HCT116 (cell line): ENCODE measurements around the gene SEPTIN11. TPM values are rescaled to one million over a fixed set of nuclear protein-coding genes. Genes with fewer than 3 reads are reported as not detected.

Source experiments
- ATAC-seq: fragments of 200-7000 bp; cut with Tn5 transposase; 2 replicates; pipeline ENCODE4 v1.9.1; 2020; ENCODE audit warnings: mild to moderate bottlenecking, moderate library complexity
- BruUV-seq: library from RNA; stranded (reverse); fragments of 400-500 nt; replicated peaks from 2 replicates; lab custom pipeline; 2021; lab: Mats Ljungman, UMichigan
- CTCF ChIA-PET: fragments of 300-600 bp; sonication (Branson Sonifier 250); formaldehyde crosslinking; loops from one replicate; lab custom pipeline; 2021; ENCODE audit warnings: antibody characterized with exemption; lab: Charles Lee
- POLR2A ChIA-PET: fragments of 300-600, 350-600 bp; sonication (Branson Sonifier 250); formaldehyde crosslinking; loops from one replicate; lab custom pipeline; 2021; ENCODE audit warnings: antibody characterized with exemption; lab: Charles Lee
- RAD21 ChIA-PET, 2 experiments: fragments of 300-600 bp; sonication (Branson Sonifier 250); formaldehyde crosslinking; loops; one replicate each; lab custom pipeline; 2023; ENCODE audit warnings: low total read pairs in 2 of 2; ENCODE audit not compliant: uncharacterized antibody in 2 of 2, unreplicated experiment in 2 of 2, low non-redundant PET in 1 of 2; lab: Charles Lee
- DNase-seq: peaks from one replicate; pipeline ENCODE4 v3.0.0-alpha.2; 2010; ENCODE audit warnings: low read depth, low spot score
- H2AFZ ChIP-seq: fragments of 200-600 bp; shearing (Covaris generic), sonication (generic); 2 replicates; pipeline ENCODE4 v1.6.1; 2017; ENCODE audit warnings: low read depth, mixed run types, mixed read lengths, antibody characterized with exemption, low read length; ENCODE audit not compliant: poor library complexity, severe bottlenecking
- H3K27ac ChIP-seq: 2 replicates; pipeline ENCODE4 v1.5.1; 2012; ENCODE audit warnings: low read depth, low read length
- H3K27me3 ChIP-seq: fragments of 200-600 bp; sonication (generic); 2 replicates; pipeline ENCODE4 v1.6.1; 2016; ENCODE audit warnings: mixed run types, low read length, mixed read lengths; ENCODE audit not compliant: insufficient read depth
- H3K36me3 ChIP-seq, 2 experiments: fragments of 200-500 bp in 1 of 2; fragments of 200-600 bp in 1 of 2; sonication (Bioruptor generic) in 1 of 2; sonication (generic) in 1 of 2; 2 replicates each; pipeline versions ENCODE4 v1.5.1 to v1.6.1; 2014 to 2016; ENCODE audit warnings: low read length in 2 of 2, inconsistent platforms in 1 of 2, mixed read lengths in 1 of 2, mixed run types in 1 of 2; ENCODE audit not compliant: insufficient read depth in 2 of 2, control insufficient read depth in 1 of 2
- H3K4me1 ChIP-seq, 2 experiments: fragments of 200-600 bp in 1 of 2; sonication (generic) in 1 of 2; 2 replicates each; pipeline versions ENCODE4 v1.5.1 to v1.6.1; 2012 to 2017; ENCODE audit warnings: low read length in 2 of 2, inconsistent platforms in 1 of 2, mild to moderate bottlenecking in 1 of 2, mixed read lengths in 1 of 2, mixed run types in 1 of 2, moderate library complexity in 1 of 2; ENCODE audit not compliant: insufficient read depth in 2 of 2, control insufficient read depth in 1 of 2
- H3K4me2 ChIP-seq: fragments of 200-600 bp; sonication (generic); 2 replicates; pipeline ENCODE4 v1.6.1; 2017; ENCODE audit warnings: mixed run types, low read length, mixed read lengths
- H3K4me3 ChIP-seq, 2 experiments: fragments of 200-600 bp in 1 of 2; sonication (generic) in 1 of 2; replicated peaks in 1 of 2; 2 replicates each; pipeline ENCODE4 v1.5.1; 2011 to 2016; ENCODE audit warnings: low read length in 2 of 2, control low read depth in 1 of 2, low read depth in 1 of 2, mild to moderate bottlenecking in 1 of 2, mixed read lengths in 1 of 2, mixed run types in 1 of 2
- H3K79me2 ChIP-seq: fragments of 200-600 bp; sonication (generic); 2 replicates; pipeline ENCODE4 v1.6.1; 2017; ENCODE audit warnings: mild to moderate bottlenecking, mixed run types, low read length, moderate library complexity, mixed read lengths; ENCODE audit not compliant: insufficient read depth
- H3K9ac ChIP-seq: fragments of 200-600 bp; sonication (generic); 2 replicates; pipeline ENCODE4 v1.6.1; 2016; ENCODE audit warnings: low read length, mixed read lengths
- H3K9me2 ChIP-seq: fragments of 200-600 bp; sonication (generic), shearing (Covaris generic); 2 replicates; pipeline ENCODE4 v1.6.1; 2017; ENCODE audit warnings: mixed run types, mild to moderate bottlenecking, moderate library complexity; ENCODE audit not compliant: insufficient read depth
- H3K9me3 ChIP-seq, 2 experiments: fragments of 200-500 bp in 1 of 2; fragments of 200-600 bp in 1 of 2; sonication (Bioruptor generic) in 1 of 2; sonication (generic) in 1 of 2; 2 replicates each; pipeline ENCODE4 v1.6.1; 2014 to 2017; ENCODE audit warnings: low read length in 2 of 2, mixed read lengths in 2 of 2, inconsistent platforms in 1 of 2, low read depth in 1 of 2, mild to moderate bottlenecking in 1 of 2, mixed run types in 1 of 2, moderate library complexity in 1 of 2; ENCODE audit not compliant: control insufficient read depth in 1 of 2, insufficient read depth in 1 of 2
- H4K20me1 ChIP-seq: fragments of 200-600 bp; sonication (generic), shearing (Covaris generic); 2 replicates; pipeline ENCODE4 v1.6.1; 2017; ENCODE audit warnings: mixed run types, mild to moderate bottlenecking, moderate library complexity; ENCODE audit not compliant: insufficient read depth
- ATF3 ChIP-seq: IDR thresholded peaks from 2 replicates; pipeline ENCODE4 v1.6.1; 2012
- ELF1 ChIP-seq: IDR thresholded peaks from 2 replicates; pipeline ENCODE4 v1.6.1; 2012; ENCODE audit warnings: low read depth, borderline replicate concordance
- MAX ChIP-seq: IDR thresholded peaks from 2 replicates; pipeline ENCODE4 v1.6.1; 2012
- POLR2AphosphoS5 ChIP-seq: IDR thresholded peaks from 2 replicates; pipeline ENCODE4 v1.6.1; 2011; ENCODE audit warnings: mild to moderate bottlenecking, low read depth, low read length, moderate library complexity
- RAD21 ChIP-seq: IDR thresholded peaks from 2 replicates; pipeline ENCODE4 v1.6.1; 2012; ENCODE audit warnings: low read depth, mild to moderate bottlenecking
- SRF ChIP-seq: IDR thresholded peaks from 2 replicates; pipeline ENCODE4 v1.6.1; 2012; ENCODE audit warnings: low read depth
- ZNF274 ChIP-seq: fragments of 200-500 bp; sonication (Bioruptor generic); IDR thresholded peaks from 2 replicates; pipeline ENCODE4 v1.6.1; 2014; ENCODE audit warnings: mild to moderate bottlenecking, low read depth, low read length, inconsistent platforms
- intact Hi-C: fragments of 100-400 bp; cut with micrococcal nuclease; formaldehyde crosslinking; loops from 2 replicates; pipeline ENCODE4 v1.10.0; 2022
- total RNA-seq: library from RNA; stranded (reverse); gene quantifications from one replicate; pipeline ENCODE4 v1.2.1, GENCODE V29; 2021; ENCODE audit not compliant: unreplicated experiment

Gene SEPTIN11
- total RNA-seq, 1 experiment from 2014 or later, result 94.4 TPM

- TF ChIP-seq POLR2AphosphoS5 (no peak), ZNF274 (no peak)
Measured at GRCh38 chr4:76951672-76952010, 2.1 kb downstream of the SEPTIN11 start (continued).

- Histone ChIP-seq H3K9me3 (no peaks in the 10 kb centered on the region), H3K4me3 (no peak overlapping the region), H3K36me3 (no peaks in the 10 kb centered on the region), H3K9ac (no peak overlapping the region), H3K27ac (no peak overlapping the region), H3K9me2 (no peaks in the 10 kb centered on the region), H2AFZ (no peak overlapping the region), H3K27me3 (no peaks in the 10 kb centered on the region), H3K4me1 (peaks cover 15 to 22% of the 10 kb centered on the region in 2 experiments; a peak in 3 of 4 replicates), H3K79me2 (peaks cover 77% of the 10 kb centered on the region), H3K4me2 (peak overlapping the region; percentile 87; the same call in 1 of the 2 replicates), H4K20me1 (no peaks in the 10 kb centered on the region)
- DNase-seq (no peak), ATAC-seq (no peak)
- intact Hi-C loops, result no loop called here
- RAD21 ChIA-PET, result no interaction called here
- BruUV-seq, result no TSS peak
- POLR2A ChIA-PET, result no interaction called here
- CTCF ChIA-PET, result no interaction called here
- TF ChIP-seq ATF3, result no peak
- TF ChIP-seq ZNF274, result no peak
- no peak for TF ChIP-seq MAX
- TF ChIP-seq ELF1, result no peak
- TF ChIP-seq POLR2AphosphoS5, result no peak
- TF ChIP-seq RAD21, result no peak
- no peak for TF ChIP-seq SRF
Measured at GRCh38 chr4:76952071-76952470, 2.5 kb downstream of the SEPTIN11 start.
